A549 (cell line): Measurements from ENCODE around the gene KSR2. TPM values are rescaled to one million over a fixed set of nuclear protein-coding genes. Genes with fewer than 3 reads are reported as not detected.

ENCODE experiments used
- ATAC-seq, 2 experiments: fragments of 200-7000 bp in 1 of 2; fragments of >200 bp in 1 of 2; cut with Nextera tagmentation in 1 of 2; cut with Tn5 transposase in 1 of 2; 3 replicates each; pipeline versions ENCODE4 v1.8.0 to v1.9.1; 2018 to 2020; ENCODE audit warnings: mild to moderate bottlenecking in 1 of 2, moderate library complexity in 1 of 2
- CTCF ChIA-PET: fragments of 300-600 bp; sonication (Branson Sonifier 250); formaldehyde crosslinking; extraction: SDS; loops from one replicate; lab custom pipeline; 2021; ENCODE audit warnings: antibody characterized with exemption, inconsistent platforms; lab: Yijun Ruan, JAX
- POLR2A ChIA-PET: fragments of 350-600 bp; formaldehyde crosslinking; extraction: SDS; loops from one replicate; lab custom pipeline; 2021; ENCODE audit warnings: antibody characterized with exemption, inconsistent platforms; lab: Yijun Ruan, JAX
- DNase-seq, 2 experiments: peaks; one replicate each; pipeline versions ENCODE4 v3.0.0 to v3.0.0-alpha.2; 2011 to 2016; ENCODE audit warnings: low read depth in 1 of 2, low spot score in 1 of 2
- FAIRE-seq: peaks from 2 replicates; lab custom pipeline; 2011; peaks lifted over from hg19 to GRCh38; lab: Jason Lieb, UNC
- H3K27ac ChIP-seq, 2 experiments: fragments of >200 bp; sonication (Bioruptor Twin); formaldehyde crosslinking; 3 replicates each; pipeline ENCODE4 v1.5.1; 2016 to 2017
- H3K4me1 ChIP-seq: fragments of >200 bp; sonication (Bioruptor Twin); formaldehyde crosslinking; 3 replicates; pipeline ENCODE4 v1.6.1; 2016
- H3K4me2 ChIP-seq: fragments of >200 bp; sonication (Bioruptor Twin); formaldehyde crosslinking; 3 replicates; pipeline ENCODE4 v1.6.1; 2016
- H3K4me3 ChIP-seq: fragments of >200 bp; sonication (Bioruptor Twin); formaldehyde crosslinking; 3 replicates; pipeline ENCODE4 v1.5.1; 2016
- H3K9me3 ChIP-seq: fragments of >200 bp; sonication (Bioruptor Twin); formaldehyde crosslinking; 3 replicates; pipeline ENCODE4 v1.6.1; 2016
- BHLHE40 ChIP-seq: IDR thresholded peaks from 2 replicates; pipeline ENCODE4 v1.6.1; 2012; ENCODE audit warnings: low read depth, low read length, inconsistent platforms
- CEBPB ChIP-seq, 2 experiments: fragments of >200 bp in 1 of 2; sonication (Bioruptor Twin) in 1 of 2; formaldehyde crosslinking in 1 of 2; IDR thresholded peaks; 2 replicates each; pipeline ENCODE4 v1.6.1; 2012 to 2016
- CHD4 ChIP-seq: fragments of 200-600 bp; sonication (generic); IDR thresholded peaks from 2 replicates; pipeline ENCODE4 v1.6.1; 2016; ENCODE audit warnings: antibody characterized with exemption, mild to moderate bottlenecking, borderline replicate concordance
- CTCF ChIP-seq: fragments of >200 bp; sonication (Bioruptor Twin); formaldehyde crosslinking; IDR thresholded peaks from 3 replicates; pipeline ENCODE4 v1.5.1; 2016
- ELK1 ChIP-seq: fragments of 150-350 bp; IDR thresholded peaks from 2 replicates; pipeline ENCODE4 v1.6.1; 2014; ENCODE audit warnings: low read depth, mild to moderate bottlenecking, low read length
- ESRRA ChIP-seq: fragments of 150-350 bp; IDR thresholded peaks from 2 replicates; pipeline ENCODE4 v1.6.1; 2014; ENCODE audit warnings: mild to moderate bottlenecking, low read length, borderline replicate concordance
- FOSB ChIP-seq: fragments of 250-450 bp; sonication (Bioruptor Pico); IDR thresholded peaks from 2 replicates; pipeline ENCODE4 v1.5.0; 2020; ENCODE audit warnings: mild to moderate bottlenecking, moderate library complexity
- FOXS1 ChIP-seq: fragments of 250-450 bp; sonication (Bioruptor Pico); IDR thresholded peaks from 2 replicates; pipeline ENCODE4 v1.5.0; 2020; ENCODE audit warnings: mild to moderate bottlenecking, moderate library complexity
- HES2 ChIP-seq: fragments of >200 bp; sonication (Bioruptor Twin); formaldehyde crosslinking; IDR thresholded peaks from 2 replicates; pipeline ENCODE4 v1.6.1; 2016
- HOXB5 ChIP-seq: fragments of 250-450 bp; sonication (Bioruptor Pico); IDR thresholded peaks from 2 replicates; pipeline ENCODE4 v1.5.0; 2020; ENCODE audit warnings: mild to moderate bottlenecking, moderate library complexity
- JUNB ChIP-seq: fragments of >200 bp; sonication (Bioruptor Twin); formaldehyde crosslinking; IDR thresholded peaks from 2 replicates; pipeline ENCODE4 v1.6.1; 2016
- KDM1A ChIP-seq: fragments of 200-600 bp; sonication (generic); IDR thresholded peaks from 2 replicates; pipeline ENCODE4 v1.6.1; 2016; ENCODE audit warnings: low read depth, mild to moderate bottlenecking
- MAFK ChIP-seq: fragments of 450-650 bp; IDR thresholded peaks from 2 replicates; pipeline ENCODE4 v1.6.1; 2014; ENCODE audit not compliant: partially characterized antibody
- MAX ChIP-seq: IDR thresholded peaks from 2 replicates; pipeline ENCODE4 v1.6.1; 2012
- MAZ ChIP-seq: fragments of 150-350 bp; IDR thresholded peaks from 2 replicates; pipeline ENCODE4 v1.6.1; 2014; ENCODE audit warnings: antibody characterized with exemption, low read depth, low read length, borderline replicate concordance
- PHF8 ChIP-seq: fragments of 200-600 bp; sonication (generic); IDR thresholded peaks from 2 replicates; pipeline ENCODE4 v1.6.1; 2016; ENCODE audit warnings: low read depth, mild to moderate bottlenecking, antibody characterized with exemption, moderate library complexity, borderline replicate concordance
- POLR2AphosphoS2 ChIP-seq: conservative IDR thresholded peaks from 2 replicates; pipeline ENCODE4 v1.6.1; 2012; ENCODE audit warnings: low read length, improper control_type of control experiment, inconsistent platforms
- REST ChIP-seq: fragments of 200-600 bp; sonication (generic); IDR thresholded peaks from 2 replicates; pipeline ENCODE4 v1.6.1; 2016; ENCODE audit warnings: antibody characterized with exemption, mild to moderate bottlenecking, moderate library complexity
- SREBF2 ChIP-seq: fragments of 450-650 bp; IDR thresholded peaks from 2 replicates; pipeline ENCODE4 v1.6.1; 2014; ENCODE audit warnings: mild to moderate bottlenecking, moderate library complexity
- TP53 ChIP-seq: fragments of 250-450 bp; sonication (Bioruptor Pico); IDR thresholded peaks from 2 replicates; pipeline ENCODE4 v1.5.0; 2021; ENCODE audit warnings: mild to moderate bottlenecking, moderate library complexity
- USF2 ChIP-seq: fragments of 450-650 bp; IDR thresholded peaks from 2 replicates; pipeline ENCODE4 v1.6.1; 2014; ENCODE audit warnings: antibody characterized with exemption
- ZSCAN20 ChIP-seq: fragments of 250-450 bp; sonication (Bioruptor Pico); IDR thresholded peaks from 2 replicates; pipeline ENCODE4 v1.8.0; 2022; ENCODE audit warnings: mild to moderate bottlenecking, moderate library complexity
- WGBS: methylation state at CpG from one replicate; pipeline ENCODE4 v1.1.6; 2017; ENCODE audit errors: missing lambda C conversion rate; 5-methylcytosine and 5-hydroxymethylcytosine counted together
- polyA plus RNA-seq, 4 experiments: library from polyadenylated mRNA; depleted of rRNA in 3 of 4; stranded (reverse); fragments of >200 nt; fragmentation: RNase III in 1 of 4; extraction: RNeasy Plus Mini Kit Qiagen cat#74134 plus additional on column Dnase treatment in 1 of 4; gene quantifications; 2 replicates in 3 of 4; 3 replicates in 1 of 4; pipeline ENCODE4 v1.2.3, GENCODE V29; 2011 to 2017

The KSR2 gene
- polyA plus RNA-seq, 2 of the 4 experiments (the other 2 are of a cell fraction): 0.37 to 1.2 TPM

- ATAC-seq (no peak), FAIRE-seq (no peak), DNase-seq (no peak)
- ChIA-PET CTCF (no interaction called here), POLR2A (no interaction called here)
- Histone ChIP-seq H3K4me3 (no peak overlapping the region), H3K27ac (no peak overlapping the region), H3K9me3 (no peaks in the 10 kb centered on the region), H3K4me1 (no peaks in the 10 kb centered on the region), H3K4me2 (no peak overlapping the region)
- WGBS: 46% methylated on average over 4 of the region's 4 CpGs
- TF ChIP-seq FOSB (CRISPR knock-in tag) (no peak), ZSCAN20 (no peak), CEBPB (IDR thresholded peaks at IDR 0.05) (no peak), MAFK (no peak), MAX (no peak)
These were observed 266.0 kb downstream of the KSR2 start for GRCh38 chr12:117702741-117703140.

- H3K4me2 ChIP-seq: no peak overlapping the region
- CTCF ChIA-PET: interaction anchor here (0.6 to 1.7 kb wide), 6 partner anchors 11 to 333 kb away, joined by 3 to 5 read pairs (median 3); no protein-coding TSS in a partner anchor
- TF ChIP-seq POLR2AphosphoS2 (no peak), HOXB5 (CRISPR knock-in tag) (no peak), REST (no peak)
- TF ChIP-seq, all 56 proteins: peak for 0
- ATAC-seq (no peak), FAIRE-seq (no peak), DNase-seq (no peak)
- WGBS: 83% methylated on average over 5 of the region's 5 CpGs
- POLR2A ChIA-PET: no interaction called here
- Histone ChIP-seq H3K27ac (no peak overlapping the region), H3K9me3 (no peaks in the 10 kb centered on the region), H3K4me3 (no peak overlapping the region), H3K4me1 (no peaks in the 10 kb centered on the region)
These were observed 269.2 kb downstream of the KSR2 start for GRCh38 chr12:117699575-117699974.

GRCh38 chr12:117699118-117699517, 269.7 kb downstream of the KSR2 start:
- DNase-seq (no peak), ATAC-seq (no peak), FAIRE-seq (no peak)
- H3K9me3 ChIP-seq: no peaks in the 10 kb centered on the region
- no peak overlapping the region for H3K4me3 ChIP-seq
- no peaks in the 10 kb centered on the region for H3K4me1 ChIP-seq
- no peak overlapping the region for H3K4me2 ChIP-seq
- WGBS: 85% methylated on average over 1 of the region's 1 CpG
- POLR2A ChIA-PET: no interaction called here
- no peak overlapping the region for H3K27ac ChIP-seq
- no peak for TF ChIP-seq JUNB
- TF ChIP-seq CHD4: no peak
- TF ChIP-seq FOXS1 (CRISPR knock-in tag): no peak
- TF ChIP-seq HES2: no peak
- no peak for TF ChIP-seq USF2
- TF ChIP-seq CTCF: no peak
- TF ChIP-seq MAX: no peak
- TF ChIP-seq SREBF2: no peak
- no peak for TF ChIP-seq CEBPB (IDR thresholded peaks at IDR 0.05)
- TF ChIP-seq KDM1A: no peak
- no peak for TF ChIP-seq ELK1
- TF ChIP-seq TP53 (CRISPR knock-in tag): no peak
- no peak for TF ChIP-seq MAZ
- no peak for TF ChIP-seq ESRRA
- TF ChIP-seq BHLHE40: no peak
- TF ChIP-seq PHF8: no peak
- TF ChIP-seq, all 56 proteins: peak for 0
- CTCF ChIA-PET: interaction anchor here (1.1 to 1.5 kb wide), 5 partner anchors 11 to 332 kb away, joined by 3 to 5 read pairs (median 3); no protein-coding TSS in a partner anchor
